HG03439 (cell line): ENCODE measurements around the gene CENPX.

Experiments used
- ATAC-seq: cut with Tn5 transposase; IDR thresholded peaks from one replicate; pipeline ENCODE4 v1.9.1; 2021; ENCODE audit warnings: mild to moderate bottlenecking, moderate library complexity; ENCODE audit not compliant: unreplicated experiment

CENPX gene

DNA sequence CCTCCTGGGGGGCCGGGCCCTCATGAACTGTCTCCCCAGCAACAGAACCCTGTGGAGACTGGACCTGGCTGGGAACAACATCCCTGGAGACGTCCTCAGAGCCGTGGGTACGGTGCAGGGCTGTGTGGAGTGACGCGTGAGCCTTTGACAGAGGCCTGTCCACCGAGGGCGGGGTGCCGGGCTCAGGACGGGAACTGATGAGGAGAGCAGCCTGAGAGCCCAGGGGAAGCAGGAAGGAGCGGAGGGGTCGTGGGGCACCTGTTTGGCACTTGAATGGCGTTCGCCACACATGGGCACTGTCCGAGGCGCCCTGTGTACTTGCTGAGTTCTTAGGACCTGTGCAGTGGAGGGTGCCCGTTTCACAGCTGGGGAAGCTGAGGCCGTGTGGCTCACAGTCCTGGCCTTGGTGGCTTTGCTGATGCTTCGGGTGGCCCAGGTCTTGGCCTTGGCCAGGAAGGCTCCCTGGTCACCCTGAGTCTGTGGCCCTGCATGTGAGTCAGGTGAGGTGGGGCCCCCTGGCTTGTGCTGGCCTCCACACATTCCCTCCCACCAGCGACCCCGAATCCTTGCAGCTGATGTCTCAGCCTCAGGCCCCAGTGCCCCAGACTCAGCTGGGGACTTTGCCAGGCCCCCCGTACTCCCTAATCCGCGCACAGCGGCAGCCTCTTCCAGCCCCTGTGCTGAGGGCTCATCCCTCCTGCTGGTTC, 2.9 kb upstream of the CENPX start:
- no peak for ATAC-seq

DNA sequence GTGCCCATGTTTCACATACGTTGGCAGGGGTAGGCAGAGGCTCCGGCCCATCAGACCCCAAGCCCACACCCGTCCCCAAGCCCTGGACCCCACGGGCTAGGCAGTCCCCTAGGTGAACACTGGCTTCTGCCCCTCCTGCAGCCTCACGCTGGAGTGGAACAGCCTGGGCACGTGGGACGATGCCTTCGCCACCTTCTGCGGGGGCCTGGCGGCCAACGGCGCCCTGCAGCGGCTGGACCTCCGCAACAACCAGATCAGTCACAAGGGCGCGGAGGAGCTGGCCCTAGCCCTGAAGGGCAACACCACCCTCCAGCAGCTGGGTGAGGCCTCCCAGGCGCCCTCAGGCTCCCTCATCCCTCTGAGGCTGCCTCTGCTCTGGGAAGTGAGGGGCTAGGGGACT, 2.2 kb upstream of the CENPX start:
- no peak for ATAC-seq

DNA sequence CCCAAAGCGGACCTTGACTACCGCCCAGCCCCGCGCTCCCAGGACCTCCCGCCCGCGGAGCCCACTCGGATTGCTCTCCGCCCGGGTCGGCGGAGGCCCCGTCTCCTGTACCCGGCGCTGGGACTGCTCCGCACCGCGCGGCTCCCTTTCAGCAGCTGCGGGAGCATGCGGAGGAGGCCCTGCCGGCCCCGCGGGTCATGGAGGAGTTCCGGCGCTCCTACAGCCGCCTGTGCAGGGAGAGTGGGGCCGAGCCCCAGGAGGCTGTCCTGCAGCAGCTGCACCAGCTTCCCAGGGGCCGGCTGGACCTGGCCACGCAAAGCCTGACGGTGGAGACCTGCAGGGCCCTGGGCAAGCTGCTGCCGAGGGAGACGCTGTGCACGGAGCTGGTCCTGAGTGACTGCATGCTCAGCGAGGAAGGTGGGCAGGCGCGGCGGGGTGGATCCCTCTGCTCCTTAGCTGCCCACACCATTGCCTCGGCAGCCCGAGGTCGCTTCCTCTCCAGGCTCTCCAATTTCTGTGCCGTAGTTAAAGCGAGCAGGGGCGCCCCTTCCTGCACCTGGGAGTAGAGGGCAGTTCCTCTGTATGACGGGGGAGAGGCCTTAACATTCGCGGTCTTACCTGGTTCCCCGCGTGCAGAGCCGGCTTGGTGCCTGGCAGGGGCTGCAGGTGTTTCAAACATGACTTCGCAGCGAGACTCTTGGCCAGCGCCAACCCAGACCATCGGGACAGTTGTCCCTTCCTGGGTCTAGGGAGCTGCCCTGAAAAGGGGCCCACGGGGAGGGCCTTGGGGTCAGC, 966 bp upstream of the CENPX start:
- peak; percentile 0 for ATAC-seq

DNA sequence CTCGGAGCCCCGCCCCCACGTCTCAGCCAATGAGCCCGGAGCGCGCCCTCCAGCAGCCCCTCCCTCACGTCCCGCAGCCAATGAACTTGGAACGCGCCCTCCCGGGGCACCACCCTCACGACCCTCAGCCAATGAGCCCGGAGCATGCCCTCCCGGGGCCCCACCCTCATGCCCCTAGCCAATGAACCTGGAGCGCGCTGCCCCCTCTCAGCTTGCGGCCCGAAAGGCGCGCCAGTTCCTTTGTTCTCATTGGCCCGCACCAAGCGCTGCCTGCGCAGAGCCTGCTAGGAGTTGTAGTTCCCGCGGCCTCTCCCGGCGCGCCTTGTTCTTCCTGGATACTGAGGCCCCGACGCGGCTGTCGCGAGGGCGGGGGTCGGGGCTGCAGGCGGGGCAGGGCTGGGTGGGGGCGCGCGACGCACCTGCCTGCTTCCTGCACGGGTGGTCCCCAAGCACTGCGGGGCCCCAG, 336 bp upstream of the CENPX start, which contains the start of gene LRRC45:
Gene LRRC45 (plus strand): TSS at position 325 of the 466 bp plus-strand sequence. CDS start 339 bp downstream, outside the sequence.
- ATAC-seq = peak; percentile 83

DNA sequence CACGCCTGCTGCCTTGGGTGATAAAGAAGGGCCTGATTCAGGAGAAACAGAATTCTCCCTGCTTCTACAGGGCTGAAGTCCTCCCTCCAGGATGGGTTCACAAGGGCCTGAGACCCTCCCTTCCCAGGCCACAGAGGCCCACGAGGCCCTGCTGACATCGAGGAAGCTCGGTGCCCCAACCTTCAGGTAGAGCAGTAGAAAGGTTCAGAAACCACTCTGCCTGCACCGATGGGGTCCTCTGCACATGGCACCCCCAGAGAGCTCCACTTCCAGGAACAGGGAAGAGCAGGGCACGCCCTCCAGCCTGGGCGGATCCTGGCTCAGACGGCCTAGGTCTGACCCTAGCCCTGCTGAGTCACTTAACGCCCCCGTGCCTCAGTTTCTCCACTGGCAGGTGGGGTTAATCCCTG, 773 bp downstream of the CENPX start:
- ATAC-seq = no peak

DNA sequence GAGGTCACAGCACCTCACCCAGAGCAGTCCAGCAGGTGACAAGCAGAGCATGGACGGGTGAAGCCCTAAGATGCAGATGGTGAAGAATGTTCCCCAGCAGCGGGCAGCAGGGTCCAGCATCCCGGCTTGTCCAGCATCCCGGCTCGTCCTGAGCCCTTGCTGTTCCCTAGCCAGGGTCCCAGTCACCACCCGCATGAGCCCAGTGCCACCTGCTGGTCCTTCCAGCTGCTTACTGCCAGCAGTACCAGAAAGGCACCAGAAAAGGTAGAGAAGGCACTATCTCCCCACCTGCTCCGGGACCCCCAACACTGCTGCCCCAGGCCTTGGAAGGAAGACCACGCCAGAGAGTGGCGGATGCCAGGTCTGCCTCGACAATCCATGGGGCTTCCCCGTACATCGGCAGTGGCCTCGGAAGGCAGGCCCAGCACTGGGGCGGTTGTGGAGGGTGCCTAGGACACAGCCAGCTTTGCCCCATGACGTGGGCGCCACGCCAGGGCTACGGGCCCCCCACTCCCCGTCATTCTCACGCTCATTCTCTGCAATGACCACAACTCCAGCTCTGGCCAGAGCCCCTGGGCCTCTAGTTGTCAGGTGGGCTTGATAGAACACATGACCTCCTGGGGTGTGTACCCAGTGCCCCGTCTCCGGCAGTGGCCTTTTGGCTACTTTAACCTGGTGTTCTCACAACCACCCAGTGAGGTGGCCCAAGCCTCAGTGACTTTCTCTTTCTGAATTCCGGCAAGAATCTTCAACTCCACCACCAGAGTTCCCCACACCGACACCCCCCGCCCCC, 1.4 kb downstream of the CENPX start:
- ATAC-seq = no peak

DNA sequence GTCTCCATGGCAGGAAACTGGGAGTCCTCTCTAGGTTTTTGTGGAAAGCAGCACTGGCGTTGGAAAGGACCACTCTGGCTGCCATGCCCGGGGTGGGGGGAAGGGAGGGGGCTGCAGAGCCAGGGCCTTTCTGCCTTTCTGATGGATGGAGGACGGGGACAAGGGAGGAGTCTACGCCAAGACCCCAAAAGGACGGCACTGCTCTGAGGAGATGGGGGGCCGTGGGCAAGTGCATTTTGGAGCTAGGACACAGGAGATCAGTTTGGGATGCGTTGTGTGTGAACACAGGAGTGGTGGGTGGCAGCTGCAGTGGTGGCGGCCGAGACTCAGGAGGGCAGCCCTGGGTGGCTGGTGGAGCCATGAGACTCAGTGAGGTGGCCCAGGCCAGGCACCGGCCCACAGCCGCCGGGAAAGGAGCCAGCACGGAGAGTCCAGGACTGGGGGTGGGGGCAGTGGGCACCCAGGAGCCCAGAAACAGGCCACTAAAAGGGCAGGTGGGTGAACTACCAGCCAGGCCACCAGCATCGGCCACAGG, 2.0 kb downstream of the CENPX start:
- ATAC-seq = no peak

DNA sequence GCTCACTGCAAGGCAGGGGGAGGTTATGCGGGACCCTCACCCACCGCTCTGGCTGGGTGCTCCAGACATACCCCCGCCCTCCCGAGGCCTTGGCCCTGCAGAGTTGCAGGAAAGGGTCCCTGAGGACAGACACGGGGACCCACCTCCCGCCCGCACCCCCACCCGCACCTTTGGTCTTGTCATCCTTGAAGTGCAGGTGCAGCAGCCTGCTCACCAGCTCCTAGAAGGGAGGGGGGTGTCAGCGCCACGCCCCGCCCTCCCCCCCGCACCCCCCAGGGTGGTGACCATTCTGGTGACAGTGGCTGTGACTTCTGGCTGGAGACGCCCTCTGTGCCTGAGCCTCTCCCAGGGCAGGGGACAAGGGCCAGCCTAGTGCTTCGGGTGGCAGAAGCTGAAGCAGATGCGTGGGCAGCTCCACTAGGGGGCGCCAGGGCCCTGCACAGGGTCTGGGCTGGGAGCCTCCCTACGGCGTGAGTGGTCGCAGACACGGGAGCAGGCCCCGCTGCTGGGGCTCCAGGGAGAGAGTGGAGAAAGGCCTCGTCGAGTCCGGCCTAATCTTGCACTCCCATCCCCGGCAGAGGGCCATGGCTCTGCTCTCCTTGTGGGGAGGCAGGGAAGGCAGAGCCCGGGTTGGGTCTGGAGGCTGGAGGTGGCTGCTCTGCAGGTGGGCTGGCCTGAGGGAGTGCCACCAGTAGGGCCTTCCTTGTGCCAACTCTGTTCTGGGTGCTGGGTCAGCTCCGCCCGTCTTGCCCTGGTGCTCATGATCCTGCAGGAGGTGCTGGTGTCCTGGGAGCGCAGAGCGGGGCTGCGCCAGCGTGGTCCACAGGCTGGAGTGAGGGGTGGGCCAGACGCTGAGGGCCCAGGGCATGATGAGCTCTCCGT, 2.7 kb downstream of the CENPX start:
- no peak for ATAC-seq

DNA sequence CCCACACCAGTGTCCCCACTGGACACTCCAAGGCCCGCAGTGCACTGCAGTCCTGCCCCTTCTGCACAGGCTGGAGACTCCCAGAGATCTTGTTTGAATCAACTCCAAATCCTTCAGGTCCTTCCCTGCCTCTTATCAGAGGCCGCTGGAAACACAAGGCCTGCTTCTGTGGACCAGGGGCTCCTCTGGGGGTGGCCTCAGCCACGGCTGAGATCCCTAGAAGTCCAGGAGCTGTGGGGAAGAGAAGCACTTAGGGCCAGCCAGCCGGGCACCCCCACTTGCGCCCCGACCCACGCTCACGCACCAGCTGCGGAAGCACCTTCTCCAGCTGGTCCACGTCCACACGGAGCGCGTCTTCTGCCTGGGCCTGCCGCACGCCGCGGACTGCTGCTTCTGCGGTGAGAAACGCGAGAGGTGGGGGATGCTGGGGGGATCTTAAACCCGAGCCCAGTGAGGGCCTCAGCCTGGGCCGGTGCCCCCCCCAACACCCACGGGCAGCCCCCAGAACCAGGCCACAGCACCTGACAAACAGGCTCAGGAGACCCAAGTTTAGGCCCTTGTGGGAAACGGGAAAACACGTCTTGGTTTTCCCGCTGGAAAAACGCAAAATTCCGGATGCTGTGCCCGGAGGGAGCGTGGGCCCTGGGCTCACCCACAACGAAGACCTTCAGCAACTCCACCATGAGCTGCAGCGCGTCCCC, 3.5 kb downstream of the CENPX start:
- ATAC-seq = no peak

DNA sequence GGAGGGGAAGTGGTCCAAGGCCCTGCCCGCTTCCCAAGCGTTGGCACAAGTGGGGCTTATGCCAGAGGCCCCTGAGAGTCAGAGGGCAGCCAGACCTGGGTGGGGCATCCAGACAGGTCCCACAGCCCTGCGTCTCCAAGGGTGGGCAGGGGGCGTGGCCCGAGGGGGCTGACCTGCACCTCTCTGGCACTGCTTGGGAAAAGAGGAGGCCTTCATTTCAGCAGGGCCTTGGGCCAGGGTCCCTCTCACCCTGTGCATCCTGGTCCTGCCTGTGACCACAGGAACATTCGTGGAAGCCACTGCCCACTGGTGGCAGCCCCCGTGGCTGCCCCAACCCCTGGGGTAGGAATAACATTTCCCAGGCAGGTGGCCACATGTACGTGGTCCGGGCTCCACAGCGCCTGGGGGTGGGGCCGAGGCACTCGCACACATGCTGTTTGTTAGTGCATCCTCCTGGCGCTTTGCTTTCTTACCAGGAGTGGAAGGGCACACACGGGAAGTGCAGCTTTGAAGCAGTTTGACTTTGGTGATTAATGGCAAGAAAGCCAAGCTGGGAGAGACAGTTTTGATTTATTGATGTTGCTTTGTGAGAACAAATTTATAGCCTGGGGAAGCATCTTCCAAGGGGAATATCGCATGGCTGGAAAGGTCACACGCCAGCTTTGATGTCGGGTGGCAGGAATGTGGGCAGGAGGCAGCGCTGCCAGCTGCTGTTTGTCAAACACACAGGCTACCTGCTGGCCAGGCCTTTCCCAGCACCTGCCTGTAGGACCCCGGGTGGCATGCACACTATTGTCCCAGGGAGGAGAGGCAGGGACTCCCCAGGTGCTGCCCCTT, 4.3 kb downstream of the CENPX start:
- no peak for ATAC-seq

DNA sequence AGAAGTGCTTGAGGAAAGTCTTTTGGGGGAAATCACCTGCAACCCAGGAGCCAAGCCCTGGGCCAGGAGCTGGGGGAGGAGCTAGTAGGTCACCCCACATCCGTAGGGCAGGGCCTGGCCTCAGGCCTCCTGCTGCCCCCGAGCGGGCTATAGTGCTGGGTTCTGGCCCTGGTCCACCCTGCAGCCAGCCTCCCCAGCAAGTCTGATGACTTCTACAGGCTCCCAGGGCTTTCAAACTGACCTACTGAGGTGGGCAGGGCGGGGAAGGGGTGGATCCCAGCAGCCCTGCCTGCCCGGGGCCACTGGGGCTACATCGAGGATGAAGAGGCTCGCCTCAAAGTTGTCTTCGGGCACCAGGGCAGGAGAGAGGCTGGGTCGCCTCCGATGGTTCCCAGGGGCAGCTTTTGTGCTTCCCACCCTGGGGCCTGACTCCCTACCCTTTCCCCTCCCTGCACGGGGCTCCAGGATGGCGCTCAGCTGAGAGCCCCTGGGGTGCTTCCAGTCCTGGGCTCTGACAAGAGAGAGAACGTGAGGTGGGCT, 5.0 kb downstream of the CENPX start:
- ATAC-seq = no peak

DNA sequence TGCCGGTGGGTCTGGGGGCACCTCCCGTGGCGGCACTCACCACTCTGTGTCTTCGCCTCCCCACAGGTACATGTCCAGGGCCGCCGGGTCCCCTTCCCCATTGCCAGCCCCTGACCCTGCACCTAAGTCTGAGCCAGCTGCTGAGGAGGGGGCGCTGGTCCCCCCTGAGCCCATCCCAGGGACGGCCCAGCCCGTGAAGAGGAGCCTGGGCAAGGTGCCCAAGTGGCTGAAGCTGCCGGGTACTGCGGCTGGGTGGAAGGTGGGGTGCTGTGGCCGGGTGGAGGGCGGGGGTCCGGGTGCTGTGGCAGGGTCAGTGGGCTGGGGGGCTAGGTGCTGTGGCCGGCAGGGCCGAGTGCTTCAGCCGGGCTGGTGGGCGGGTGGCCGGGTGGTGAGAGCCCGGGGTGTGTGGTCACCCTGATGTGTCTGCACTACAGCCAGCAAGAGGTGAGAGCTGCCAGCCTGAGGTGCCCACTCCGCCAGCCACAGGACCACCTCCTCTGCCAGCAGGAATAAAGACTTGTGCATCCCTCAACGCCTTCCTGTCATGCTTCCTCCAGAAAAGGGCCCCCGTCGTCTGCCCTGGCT, 5.7 kb downstream of the CENPX start:
- ATAC-seq = no peak

DNA sequence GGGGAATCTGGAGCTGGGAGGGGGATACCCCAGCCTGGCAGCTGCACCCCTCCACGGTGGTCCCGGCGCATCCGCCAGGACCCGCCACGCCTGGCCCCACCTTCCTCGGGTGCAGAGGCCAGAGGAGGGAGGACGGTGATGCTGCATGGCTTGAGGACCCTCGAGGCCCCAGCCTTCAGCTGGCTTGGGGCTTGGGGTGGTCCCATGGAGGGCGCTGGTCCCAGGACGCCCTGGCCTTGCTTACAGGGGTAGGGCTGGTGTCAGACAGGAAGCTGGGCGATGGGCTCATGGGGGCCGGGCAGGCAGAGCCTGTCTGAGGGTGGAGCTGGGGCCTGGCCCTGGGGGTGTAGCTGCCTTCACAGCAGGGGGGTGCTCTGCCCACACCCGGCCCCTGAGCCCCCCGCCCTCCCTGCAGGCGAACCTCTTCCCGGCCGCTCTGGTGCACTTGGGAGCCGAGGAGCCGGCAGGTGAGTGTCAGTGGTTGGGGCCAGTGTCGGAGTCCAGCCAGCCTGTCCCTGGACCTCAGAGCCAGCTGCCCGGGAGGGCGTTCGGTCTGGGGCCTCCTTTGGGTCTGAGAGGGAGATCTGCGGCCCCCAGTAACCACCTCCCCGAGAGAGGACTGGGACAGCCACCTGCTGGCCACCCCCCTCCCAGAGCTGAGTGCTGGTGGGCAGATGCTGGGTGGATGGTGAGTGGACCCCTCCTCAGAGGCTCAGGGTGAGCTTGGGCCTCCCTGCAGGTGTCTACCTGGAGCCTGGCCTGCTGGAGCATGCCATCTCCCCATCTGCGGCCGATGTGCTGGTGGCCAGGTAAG, 6.4 kb downstream of the CENPX start:
- no peak for ATAC-seq

DNA sequence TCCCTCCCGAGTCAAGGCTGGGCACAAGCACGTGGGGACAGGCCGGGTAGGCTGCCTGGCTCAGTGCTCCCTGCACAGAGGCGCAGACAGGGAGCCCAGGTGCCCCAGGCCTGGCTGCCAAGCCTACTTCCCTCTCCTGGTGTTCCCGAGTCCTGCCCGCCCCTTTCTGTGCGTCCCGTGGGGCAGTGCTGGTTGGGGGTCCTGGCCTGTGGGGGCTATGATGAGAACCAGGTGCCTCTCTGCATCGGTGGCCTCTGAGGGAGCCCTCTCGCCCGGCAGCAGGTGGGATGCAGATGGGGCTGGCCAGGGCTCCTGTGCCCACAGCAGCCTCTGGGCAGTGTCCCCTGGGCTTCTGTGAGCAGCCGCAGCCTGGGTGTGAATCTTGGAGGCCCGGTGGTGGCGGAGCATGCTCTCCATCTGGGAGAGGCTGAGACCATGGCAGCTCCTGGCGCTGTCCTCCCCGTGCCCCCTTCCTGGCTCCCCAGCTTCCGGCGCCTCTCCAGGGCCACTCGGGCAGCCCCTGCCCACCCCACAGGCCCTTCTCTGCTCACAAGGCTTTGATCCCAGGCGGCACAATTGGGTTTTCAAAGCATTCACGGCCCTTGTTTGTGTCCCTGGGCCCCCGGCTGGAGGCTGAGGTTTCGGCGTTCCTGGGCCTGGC, 7.2 kb downstream of the CENPX start:
- ATAC-seq = no peak

DNA sequence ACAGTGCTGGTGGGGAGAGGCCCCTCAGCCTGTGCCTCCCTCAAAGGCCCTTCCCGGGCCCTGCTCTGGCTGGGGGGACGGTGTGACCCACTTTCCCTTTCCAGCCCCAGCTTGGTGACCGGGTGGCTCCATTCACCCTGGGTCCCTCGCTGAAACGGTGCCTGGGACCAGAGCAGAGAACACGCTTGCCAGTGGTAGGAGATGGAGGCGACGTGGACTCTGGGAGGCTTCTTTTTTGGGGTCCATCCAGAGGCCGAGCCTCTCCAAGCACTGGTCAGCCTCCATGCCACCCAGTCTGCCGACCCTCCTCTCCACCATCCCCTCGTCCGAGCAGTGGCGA, 7.7 kb downstream of the CENPX start:
- ATAC-seq = no peak

DNA sequence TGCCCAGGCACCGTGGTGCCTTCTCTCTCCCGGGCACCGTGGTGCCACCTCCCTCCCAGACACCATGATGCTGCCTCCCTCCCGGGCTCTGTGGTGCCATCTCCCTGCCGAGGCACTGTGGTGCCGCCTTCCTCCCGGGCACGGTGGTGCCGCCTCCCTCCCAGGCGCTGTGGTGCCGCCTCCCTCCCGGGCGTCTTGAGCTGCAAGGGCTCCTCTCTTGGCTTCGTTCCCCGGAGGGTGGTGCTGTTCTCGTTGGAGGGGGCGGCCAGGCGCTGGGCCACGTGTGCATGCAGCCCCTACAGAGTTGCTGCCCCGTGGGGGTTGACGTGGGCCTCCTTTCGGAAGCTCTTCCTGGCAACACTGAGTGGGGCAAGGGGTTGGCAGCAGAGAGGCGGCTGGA, 8.2 kb downstream of the CENPX start:
- no peak for ATAC-seq
